Measurements from ENCODE around the gene SCTR. TPM values are rescaled to one million over a fixed set of nuclear protein-coding genes. Genes with fewer than 3 reads are reported as not detected.

Gene SCTR
- total and polyA plus RNA-seq, 2 of the 13 experiments (the other 11 are each of a cell fraction or from before 2014, with no cell fraction given), result not detected

- TF ChIP-seq ZNF407 (CRISPR knock-in tag; IDR thresholded peaks at IDR 0.05; ENCODE audit: not compliant biosample characterization) (no peak), ZNF34 (CRISPR knock-in tag; IDR thresholded peaks at IDR 0.05; ENCODE audit: borderline replicate concordance) (no peak), EZH2 (conservative IDR thresholded peaks at IDR 0.05; ENCODE audit: low read depth, low read length) (no peak), ZNF513 (CRISPR knock-in tag; conservative IDR thresholded peaks at IDR 0.05) (no peak), ZSCAN21 (CRISPR knock-in tag; IDR thresholded peaks at IDR 0.05; ENCODE audit: borderline replicate concordance) (no peak), SMAD1 (CRISPR knock-in tag; IDR thresholded peaks at IDR 0.05; ENCODE audit: borderline replicate concordance, low read depth) (no peak), STAG1 (CRISPR knock-in tag; IDR thresholded peaks at IDR 0.05) (no peak), HNF1B (CRISPR knock-in tag; IDR thresholded peaks at IDR 0.05) (no peak), NCOR1 (IDR thresholded peaks at IDR 0.05; ENCODE audit: borderline replicate concordance, low read length) (no peak), BRF2 (CRISPR knock-in tag; IDR thresholded peaks at IDR 0.05) (no peak), NFE2 (CRISPR knock-in tag; IDR thresholded peaks at IDR 0.05) (no peak), ZNF512 (CRISPR knock-in tag; IDR thresholded peaks at IDR 0.05) (no peak), ZNF33A (CRISPR knock-in tag; IDR thresholded peaks at IDR 0.05; ENCODE audit: borderline replicate concordance) (no peak)
Measured at GRCh38 chr2:119431976-119432850, 92.1 kb downstream of the SCTR start (continued).
